ENCODE data around the gene PARP16. TPM values are rescaled to one million over a fixed set of nuclear protein-coding genes. Genes with fewer than 3 reads are reported as not detected.

Gene PARP16
- total RNA-seq, 6 experiments from 2014 or later = 4.1 to 5.1 (median 4.4) TPM

- no peak overlapping the region for H3K27ac Mint-ChIP-seq
- H3K27me3 Mint-ChIP-seq (ENCODE audit: insufficient read depth) = peaks cover 20% of the 10 kb centered on the region
- TF ChIP-seq CTCF (IDR thresholded peaks at IDR 0.05) = no peak
- no peaks in the 10 kb centered on the region for H3K9me3 Mint-ChIP-seq
- H3K4me1 Mint-ChIP-seq (ENCODE audit: low read depth) = no peaks in the 10 kb centered on the region
- DNase-seq = no peak
- H3K36me3 Mint-ChIP-seq (ENCODE audit: low read depth) = no peaks in the 10 kb centered on the region
- no peak overlapping the region for H3K4me3 Mint-ChIP-seq
These were observed 36.4 kb upstream of the PARP16 start for GRCh38 chr15:65323071-65323511.

- TF ChIP-seq CTCF (IDR thresholded peaks at IDR 0.05) = peak; percentile 95
- no peak overlapping the region for H3K27ac Mint-ChIP-seq
- H3K36me3 Mint-ChIP-seq (ENCODE audit: low read depth) = no peaks in the 10 kb centered on the region
- no peaks in the 10 kb centered on the region for H3K9me3 Mint-ChIP-seq
- no peak overlapping the region for H3K4me3 Mint-ChIP-seq
- peaks cover 20% of the 10 kb centered on the region for H3K27me3 Mint-ChIP-seq (ENCODE audit: insufficient read depth)
- H3K4me1 Mint-ChIP-seq (ENCODE audit: low read depth) = no peaks in the 10 kb centered on the region
- DNase-seq = peak; percentile 74
These were observed 32.2 kb upstream of the PARP16 start for GRCh38 chr15:65318870-65319356.

GRCh38 chr15:65312400-65312916, 25.8 kb upstream of the PARP16 start:
- no peak for DNase-seq
- Mint-ChIP-seq H3K4me3 (no peak overlapping the region), H3K4me1 (ENCODE audit: low read depth) (peaks cover 16% of the 10 kb centered on the region), H3K27me3 (ENCODE audit: insufficient read depth) (peaks cover 24% of the 10 kb centered on the region), H3K36me3 (ENCODE audit: low read depth) (no peaks in the 10 kb centered on the region), H3K9me3 (no peaks in the 10 kb centered on the region), H3K27ac (no peak overlapping the region)
- no peak for TF ChIP-seq CTCF (IDR thresholded peaks at IDR 0.05)

GRCh38 chr15:65311760-65312159, 25.1 kb upstream of the PARP16 start:
- Mint-ChIP-seq H3K27ac (no peak overlapping the region), H3K4me1 (ENCODE audit: low read depth) (peaks cover 17% of the 10 kb centered on the region), H3K9me3 (no peaks in the 10 kb centered on the region), H3K36me3 (ENCODE audit: low read depth) (no peaks in the 10 kb centered on the region), H3K4me3 (no peak overlapping the region), H3K27me3 (ENCODE audit: insufficient read depth) (peaks cover 22% of the 10 kb centered on the region)
- TF ChIP-seq CTCF (IDR thresholded peaks at IDR 0.05) = no peak
- DNase-seq = no peak

- no peak overlapping the region for H3K4me3 Mint-ChIP-seq
- no peak for DNase-seq
- H3K36me3 Mint-ChIP-seq (ENCODE audit: low read depth) = no peaks in the 10 kb centered on the region
- peaks cover 24% of the 10 kb centered on the region for H3K4me1 Mint-ChIP-seq (ENCODE audit: low read depth)
- TF ChIP-seq CTCF (IDR thresholded peaks at IDR 0.05) = no peak
- peaks cover 24% of the 10 kb centered on the region for H3K27me3 Mint-ChIP-seq (ENCODE audit: insufficient read depth)
- H3K27ac Mint-ChIP-seq = no peak overlapping the region
- no peaks in the 10 kb centered on the region for H3K9me3 Mint-ChIP-seq
These were observed 23.9 kb upstream of the PARP16 start for GRCh38 chr15:65310431-65311137.
